Stimulated activated memory B cell treated with anti-CD40 and anti-IgM and Interleukin-4, amounts not matched to agents 10 μg/mL and 1 μg/mL and 100 μg/mL, for 72 hours (primary cell): ENCODE results near the gene NR4A2.
A peak's percentile ranks its signal among the peaks of the same experiment; 100 is the strongest.

Source experiments
- ATAC-seq: fragments of 150-1000 bp; cut with Tn5 transposase; 2 replicates; pipeline ENCODE4 v1.10.0; 2021
- H3K27ac Mint-ChIP-seq: one replicate; pipeline ENCODE4 v1.8.0; 2022; ENCODE audit warnings: mild to moderate bottlenecking, mixed read lengths
- H3K27me3 Mint-ChIP-seq: one replicate; pipeline ENCODE4 v1.8.0; 2022; ENCODE audit warnings: mixed read lengths
- H3K36me3 Mint-ChIP-seq: one replicate; pipeline ENCODE4 v1.8.0; 2022; ENCODE audit warnings: mixed read lengths
- H3K4me1 Mint-ChIP-seq: one replicate; pipeline ENCODE4 v1.8.0; 2022; ENCODE audit warnings: mixed read lengths
- H3K4me3 Mint-ChIP-seq: one replicate; pipeline ENCODE4 v1.8.0; 2022; ENCODE audit warnings: mild to moderate bottlenecking, moderate library complexity, mixed read lengths
- H3K9me3 Mint-ChIP-seq: one replicate; pipeline ENCODE4 v1.8.0; 2022; ENCODE audit warnings: mixed read lengths

The NR4A2 gene

GRCh38 chr2:156343096-156343939, 10.8 kb upstream of the NR4A2 start:
- Mint-ChIP-seq H3K9me3 (no peaks in the 10 kb centered on the region), H3K27ac (peak overlapping the region; percentile 99), H3K36me3 (peaks cover 6% of the 10 kb centered on the region), H3K27me3 (no peaks in the 10 kb centered on the region), H3K4me3 (peak overlapping the region; percentile 80), H3K4me1 (peaks cover 29% of the 10 kb centered on the region)
- no peak for ATAC-seq

DNA sequence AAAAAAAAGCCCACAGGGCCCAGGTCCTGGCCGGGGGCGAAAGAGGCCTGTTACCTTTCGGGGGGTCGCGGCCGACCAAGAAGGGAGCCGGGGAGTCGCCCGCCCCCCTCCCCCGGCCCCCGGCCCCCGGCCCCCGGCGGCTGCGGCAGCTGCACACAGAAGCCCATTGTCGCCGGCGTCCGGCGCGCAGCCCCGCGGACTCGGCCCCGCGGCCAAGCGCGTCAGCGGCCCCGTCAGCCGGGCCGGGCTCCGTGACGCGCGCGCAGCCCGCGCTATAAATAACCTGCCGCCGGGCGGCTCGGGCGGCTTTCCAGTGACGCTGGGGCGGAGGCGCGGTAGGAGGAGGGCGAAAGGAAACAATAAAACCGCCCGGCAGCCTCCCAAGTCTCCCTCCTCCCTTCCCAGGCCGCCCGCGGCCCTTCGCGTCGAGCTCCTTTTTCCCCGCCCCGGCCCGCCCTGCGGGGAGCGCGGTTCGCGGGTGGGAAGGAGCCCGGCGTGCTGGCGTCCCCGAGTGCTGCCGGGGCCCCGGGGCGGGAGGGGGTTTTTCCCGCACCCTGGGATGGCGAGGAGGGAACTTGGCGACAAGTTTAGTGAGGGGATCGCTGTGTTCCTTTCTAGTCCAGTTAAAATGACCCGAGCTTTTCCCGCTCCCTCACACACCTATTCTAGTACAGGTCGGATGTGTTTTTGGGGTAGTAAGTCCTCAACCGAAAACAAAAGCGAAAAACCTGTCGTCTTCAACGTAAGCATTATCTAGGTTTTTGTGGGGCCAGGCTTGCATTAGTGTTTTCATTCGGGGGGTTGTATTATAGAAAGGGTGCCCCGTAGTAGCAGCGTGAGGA, 10.0 kb upstream of the NR4A2 start:
- peak overlapping the region; percentile 99 for H3K27ac Mint-ChIP-seq
- no peaks in the 10 kb centered on the region for H3K27me3 Mint-ChIP-seq
- H3K36me3 Mint-ChIP-seq, result no peaks in the 10 kb centered on the region
- ATAC-seq, result peak; percentile 85
- H3K4me1 Mint-ChIP-seq, result peaks cover 29% of the 10 kb centered on the region
- no peaks in the 10 kb centered on the region for H3K9me3 Mint-ChIP-seq
- peak overlapping the region; percentile 93 for H3K4me3 Mint-ChIP-seq

DNA sequence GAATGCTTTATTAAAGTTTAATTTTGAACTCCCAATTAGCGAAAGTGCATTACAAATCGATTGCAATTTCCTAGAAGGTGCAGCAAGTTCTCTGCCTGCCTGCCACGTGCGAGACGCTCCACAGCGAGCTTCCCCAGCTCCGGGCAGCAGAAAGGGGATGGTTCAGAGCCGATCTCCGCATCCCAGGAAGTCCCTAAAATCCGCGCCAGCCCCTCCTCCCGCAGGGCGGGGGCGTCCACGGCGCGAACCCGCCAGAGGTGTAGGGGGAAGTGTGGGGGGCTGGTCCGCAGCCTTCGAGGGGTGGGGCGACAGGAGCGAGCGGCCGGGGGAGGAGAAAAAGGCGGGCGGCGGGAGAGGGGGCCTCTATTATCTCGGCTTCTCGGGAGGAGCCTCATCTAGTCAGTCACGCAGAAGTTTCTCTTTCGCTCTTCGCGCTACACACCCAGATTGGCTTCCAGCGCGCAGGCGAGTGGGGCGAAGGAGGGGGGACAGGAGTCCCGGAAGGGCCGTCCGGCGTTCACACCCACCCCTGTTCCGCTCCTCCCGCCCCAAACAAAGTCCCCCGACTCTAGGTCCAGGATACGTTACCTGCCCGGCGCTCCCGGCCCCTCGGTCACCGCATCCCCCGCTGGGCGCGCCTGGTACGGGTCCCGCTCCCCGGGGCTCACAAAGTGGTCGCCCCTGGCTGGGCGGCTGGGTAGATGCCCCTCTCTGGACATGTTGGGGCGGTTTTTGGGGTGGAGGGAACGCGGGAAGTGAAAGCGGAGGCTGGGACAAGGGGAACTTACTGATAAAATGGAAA, 9.1 kb upstream of the NR4A2 start:
- Mint-ChIP-seq H3K27me3 (no peaks in the 10 kb centered on the region), H3K36me3 (no peaks in the 10 kb centered on the region), H3K9me3 (no peaks in the 10 kb centered on the region), H3K27ac (peak overlapping the region; percentile 99), H3K4me3 (peak overlapping the region; percentile 93), H3K4me1 (peaks cover 24% of the 10 kb centered on the region)
- ATAC-seq, result peak; percentile 92

- Mint-ChIP-seq H3K4me1 (peaks cover 20% of the 10 kb centered on the region), H3K27ac (peak overlapping the region; percentile 99), H3K27me3 (no peaks in the 10 kb centered on the region), H3K9me3 (no peaks in the 10 kb centered on the region), H3K4me3 (peak overlapping the region; percentile 93), H3K36me3 (no peaks in the 10 kb centered on the region)
- ATAC-seq, result no peak
Measured at GRCh38 chr2:156340804-156341451, 8.4 kb upstream of the NR4A2 start.

DNA sequence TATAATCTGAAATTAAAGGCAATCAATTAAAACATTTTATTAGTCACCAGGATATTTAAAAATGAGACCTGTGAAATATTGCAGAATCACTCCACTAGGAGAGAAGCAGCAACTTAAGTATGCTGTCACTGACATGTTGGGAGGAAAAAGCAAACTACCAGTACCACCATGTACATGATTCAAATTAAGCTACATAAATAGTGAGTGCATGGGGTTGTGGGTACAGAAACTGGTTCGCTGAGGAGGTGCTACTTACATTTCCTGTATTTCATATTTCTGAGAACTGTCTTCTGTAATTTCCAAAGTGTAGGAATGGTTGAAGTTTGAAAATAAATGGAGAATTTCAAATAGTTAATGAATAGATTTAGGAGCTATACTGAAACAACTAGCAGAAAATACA, 7.9 kb upstream of the NR4A2 start:
- Mint-ChIP-seq H3K4me3 (peak overlapping the region; percentile 93), H3K27ac (peak overlapping the region; percentile 99), H3K36me3 (no peaks in the 10 kb centered on the region), H3K27me3 (no peaks in the 10 kb centered on the region), H3K4me1 (peaks cover 25% of the 10 kb centered on the region), H3K9me3 (no peaks in the 10 kb centered on the region)
- no peak for ATAC-seq

- H3K36me3 Mint-ChIP-seq, result no peaks in the 10 kb centered on the region
- H3K27ac Mint-ChIP-seq, result peak overlapping the region; percentile 99
- no peak overlapping the region for H3K4me3 Mint-ChIP-seq
- no peak for ATAC-seq
- H3K27me3 Mint-ChIP-seq, result no peaks in the 10 kb centered on the region
- H3K9me3 Mint-ChIP-seq, result no peaks in the 10 kb centered on the region
- peaks cover 30% of the 10 kb centered on the region for H3K4me1 Mint-ChIP-seq
Measured at GRCh38 chr2:156339865-156340264, 7.3 kb upstream of the NR4A2 start.

DNA sequence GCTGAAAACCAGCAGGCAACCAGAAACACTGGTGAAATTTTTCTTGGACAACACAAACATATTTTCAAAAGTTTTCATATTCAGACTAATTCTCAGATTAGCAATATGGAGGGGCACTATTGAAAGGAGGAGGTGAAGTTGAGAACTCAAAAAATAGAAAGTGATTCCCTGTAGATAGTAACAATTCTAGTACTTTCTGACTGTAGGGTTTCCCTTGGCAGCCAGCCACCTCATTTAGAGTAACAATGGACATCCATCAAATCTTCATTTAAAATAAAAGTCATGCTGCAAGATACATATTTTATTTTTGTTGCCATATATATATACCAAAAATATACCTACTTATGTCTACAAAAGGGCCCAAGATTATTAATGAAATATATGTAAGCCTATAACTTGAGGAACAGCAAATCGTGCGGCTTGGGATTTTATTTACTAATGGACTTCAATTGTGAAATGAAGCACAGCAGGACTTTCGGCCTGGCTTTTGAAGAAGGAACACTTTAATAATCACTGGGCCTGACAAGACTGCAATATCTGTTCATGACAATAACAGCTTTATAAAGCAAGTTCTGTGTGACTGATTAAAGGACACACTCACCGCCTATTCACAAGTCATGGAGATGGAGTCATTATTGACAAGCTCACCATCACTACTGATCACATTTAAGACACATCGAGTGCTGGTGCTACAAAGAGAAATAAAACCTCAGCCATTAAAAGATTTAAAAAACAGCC, 6.8 kb upstream of the NR4A2 start:
- H3K27me3 Mint-ChIP-seq, result no peaks in the 10 kb centered on the region
- ATAC-seq, result no peak
- peak overlapping the region; percentile 19 for H3K27ac Mint-ChIP-seq
- H3K4me1 Mint-ChIP-seq, result peaks cover 31% of the 10 kb centered on the region
- no peak overlapping the region for H3K4me3 Mint-ChIP-seq
- H3K36me3 Mint-ChIP-seq, result no peaks in the 10 kb centered on the region
- no peaks in the 10 kb centered on the region for H3K9me3 Mint-ChIP-seq

GRCh38 chr2:156338578-156338977, 6.1 kb upstream of the NR4A2 start:
- Mint-ChIP-seq H3K9me3 (no peaks in the 10 kb centered on the region), H3K4me3 (no peak overlapping the region), H3K36me3 (no peaks in the 10 kb centered on the region), H3K4me1 (peaks cover 31% of the 10 kb centered on the region), H3K27me3 (no peaks in the 10 kb centered on the region), H3K27ac (peak overlapping the region; percentile 19)
- no peak for ATAC-seq

- peak overlapping the region; percentile 100 for H3K27ac Mint-ChIP-seq
- ATAC-seq, result peak; percentile 37
- peaks cover 9% of the 10 kb centered on the region for H3K36me3 Mint-ChIP-seq
- H3K27me3 Mint-ChIP-seq, result peaks cover 7% of the 10 kb centered on the region
- H3K4me3 Mint-ChIP-seq, result peak overlapping the region; percentile 99
- H3K4me1 Mint-ChIP-seq, result peaks cover 45% of the 10 kb centered on the region
- H3K9me3 Mint-ChIP-seq, result no peaks in the 10 kb centered on the region
Measured at GRCh38 chr2:156334496-156335478, 2.3 kb upstream of the NR4A2 start.

DNA sequence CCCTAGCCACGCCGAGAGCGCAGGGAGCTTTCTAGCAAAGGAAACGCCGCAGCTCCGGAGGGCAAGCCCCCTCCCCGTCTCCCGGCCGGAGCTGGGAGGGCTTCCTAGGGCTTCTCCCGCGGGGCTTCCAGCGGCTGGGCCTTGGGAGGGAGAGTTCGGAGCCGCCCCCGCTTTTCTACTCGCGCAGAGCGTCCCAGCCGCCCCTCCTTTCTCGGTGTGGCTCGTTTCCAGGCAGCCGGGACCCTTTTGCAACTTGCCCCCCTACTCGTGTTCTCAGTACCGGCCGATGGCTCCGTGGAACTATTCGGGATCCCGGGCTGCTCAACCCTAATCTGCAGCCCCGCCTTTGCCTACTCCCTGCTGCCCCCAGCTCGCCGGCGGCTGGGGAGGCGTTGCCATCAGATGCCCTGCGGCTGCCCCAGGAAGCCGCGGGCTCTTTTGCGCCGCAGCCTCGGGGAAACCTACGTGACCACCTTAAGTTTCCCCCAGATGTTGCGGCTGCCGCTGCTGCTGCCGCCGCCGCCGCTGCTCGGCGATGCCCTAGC, 1.5 kb upstream of the NR4A2 start:
- Mint-ChIP-seq H3K9me3 (no peaks in the 10 kb centered on the region), H3K4me3 (peak overlapping the region; percentile 99), H3K36me3 (peaks cover 17% of the 10 kb centered on the region), H3K27me3 (peaks cover 15% of the 10 kb centered on the region), H3K4me1 (peaks cover 52% of the 10 kb centered on the region), H3K27ac (peak overlapping the region; percentile 100)
- ATAC-seq, result peak; percentile 69

- H3K4me3 Mint-ChIP-seq, result peak overlapping the region; percentile 99
- H3K27me3 Mint-ChIP-seq, result peaks cover 21% of the 10 kb centered on the region
- no peaks in the 10 kb centered on the region for H3K9me3 Mint-ChIP-seq
- ATAC-seq, result peak; percentile 54
- peaks cover 58% of the 10 kb centered on the region for H3K4me1 Mint-ChIP-seq
- peaks cover 23% of the 10 kb centered on the region for H3K36me3 Mint-ChIP-seq
- H3K27ac Mint-ChIP-seq, result peak overlapping the region; percentile 100
Measured at GRCh38 chr2:156333274-156333950, 891 bp upstream of the NR4A2 start.

- ATAC-seq, result peak; percentile 9
- Mint-ChIP-seq H3K27me3 (peaks cover 21% of the 10 kb centered on the region), H3K27ac (peak overlapping the region; percentile 100), H3K36me3 (peaks cover 35% of the 10 kb centered on the region), H3K4me1 (peaks cover 61% of the 10 kb centered on the region), H3K9me3 (no peaks in the 10 kb centered on the region), H3K4me3 (peak overlapping the region; percentile 99)
Measured at GRCh38 chr2:156332284-156332533, 312 bp downstream of the NR4A2 start.
